Stomach smooth muscle (tissue), 2 donors: ENCODE data around the gene BMPR1A.

Source experiments
- H3K27ac ChIP-seq: one replicate; pipeline ENCODE4 v1.7.0; 2013; ENCODE audit warnings: mild to moderate bottlenecking, low read length, inconsistent platforms
- H3K27me3 ChIP-seq, 2 donors: one replicate each; pipeline ENCODE4 v1.7.0; 2013; ENCODE audit warnings: low read length in 2 of 2; ENCODE audit not compliant: insufficient read depth in 2 of 2, control insufficient read depth in 1 of 2
- H3K36me3 ChIP-seq, 2 donors: one replicate each; pipeline ENCODE4 v1.7.0; 2013; ENCODE audit warnings: low read length in 2 of 2; ENCODE audit not compliant: control insufficient read depth in 2 of 2, insufficient read depth in 2 of 2
- H3K4me1 ChIP-seq: one replicate; pipeline ENCODE4 v1.7.0; 2013; ENCODE audit warnings: low read length; ENCODE audit not compliant: control insufficient read depth, insufficient read depth
- H3K4me3 ChIP-seq, 2 donors: one replicate each; pipeline ENCODE4 v1.7.0; 2013; ENCODE audit warnings: low read length in 2 of 2
- H3K9ac ChIP-seq, 2 donors: one replicate each; pipeline ENCODE4 v1.7.0; 2013; ENCODE audit warnings: low read length in 2 of 2, mild to moderate bottlenecking in 1 of 2
- H3K9me3 ChIP-seq, 2 donors: one replicate each; pipeline ENCODE4 v1.7.0; 2013; ENCODE audit warnings: low read length in 2 of 2; ENCODE audit not compliant: control insufficient read depth in 2 of 2
- donor health status: healthy.
- donor health status: Pancreatic carcinoma.

The BMPR1A gene

GRCh38 chr10:86823565-86823964 is 67.1 kb downstream of the BMPR1A start:
- Histone ChIP-seq H3K9me3 (no peaks in the 10 kb centered on the region), H3K9ac (no peak overlapping the region), H3K27me3 (no peaks in the 10 kb centered on the region), H3K27ac (no peak overlapping the region), H3K4me1 (peaks cover 18% of the 10 kb centered on the region), H3K4me3 (no peak overlapping the region), H3K36me3 (no peaks in the 10 kb centered on the region)

- Histone ChIP-seq H3K9ac (no peak overlapping the region), H3K9me3 (no peaks in the 10 kb centered on the region), H3K4me3 (no peak overlapping the region), H3K4me1 (peaks cover 22% of the 10 kb centered on the region), H3K36me3 (no peaks in the 10 kb centered on the region), H3K27me3 (no peaks in the 10 kb centered on the region), H3K27ac (no peak overlapping the region)
Measured at GRCh38 chr10:86824151-86824550, 67.7 kb downstream of the BMPR1A start.

- no peaks in the 10 kb centered on the region for H3K9me3 ChIP-seq
- no peak overlapping the region for H3K27ac ChIP-seq
- H3K27me3 ChIP-seq = no peaks in the 10 kb centered on the region
- no peak overlapping the region for H3K4me3 ChIP-seq
- no peaks in the 10 kb centered on the region for H3K36me3 ChIP-seq
- peaks cover 34% of the 10 kb centered on the region for H3K4me1 ChIP-seq
- H3K9ac ChIP-seq = no peak overlapping the region
Measured at GRCh38 chr10:86825366-86825765, 68.9 kb downstream of the BMPR1A start.

- Histone ChIP-seq H3K4me3 (no peak overlapping the region), H3K36me3 (no peaks in the 10 kb centered on the region), H3K4me1 (peaks cover 41% of the 10 kb centered on the region), H3K27ac (no peak overlapping the region), H3K9me3 (no peaks in the 10 kb centered on the region), H3K27me3 (no peaks in the 10 kb centered on the region), H3K9ac (no peak overlapping the region)
Measured at GRCh38 chr10:86827639-86828038, 71.2 kb downstream of the BMPR1A start.

GRCh38 chr10:86828145-86828544 is 71.7 kb downstream of the BMPR1A start:
- no peak overlapping the region for H3K27ac ChIP-seq
- no peaks in the 10 kb centered on the region for H3K9me3 ChIP-seq
- H3K36me3 ChIP-seq = no peaks in the 10 kb centered on the region
- no peaks in the 10 kb centered on the region for H3K27me3 ChIP-seq
- no peak overlapping the region for H3K9ac ChIP-seq
- peaks cover 42% of the 10 kb centered on the region for H3K4me1 ChIP-seq
- H3K4me3 ChIP-seq = no peak overlapping the region

- Histone ChIP-seq H3K27me3 (no peaks in the 10 kb centered on the region), H3K36me3 (no peaks in the 10 kb centered on the region), H3K4me1 (peaks cover 33% of the 10 kb centered on the region), H3K27ac (peak overlapping the region; percentile 37), H3K9ac (no peak overlapping the region), H3K9me3 (no peaks in the 10 kb centered on the region), H3K4me3 (no peak overlapping the region)
Measured at GRCh38 chr10:86829472-86829871, 73.1 kb downstream of the BMPR1A start.

- no peaks in the 10 kb centered on the region for H3K9me3 ChIP-seq
- no peak overlapping the region for H3K4me3 ChIP-seq
- no peaks in the 10 kb centered on the region for H3K27me3 ChIP-seq
- H3K4me1 ChIP-seq = peaks cover 35% of the 10 kb centered on the region
- H3K27ac ChIP-seq = peak overlapping the region; percentile 37
- no peaks in the 10 kb centered on the region for H3K36me3 ChIP-seq
- no peak overlapping the region for H3K9ac ChIP-seq
Measured at GRCh38 chr10:86830043-86830591, 73.7 kb downstream of the BMPR1A start.

GRCh38 chr10:86833969-86834368 is 77.5 kb downstream of the BMPR1A start:
- H3K27ac ChIP-seq = no peak overlapping the region

GRCh38 chr10:86836044-86836443 is 79.6 kb downstream of the BMPR1A start:
- H3K9ac ChIP-seq = no peak overlapping the region
- no peaks in the 10 kb centered on the region for H3K9me3 ChIP-seq
- peaks cover 20% of the 10 kb centered on the region for H3K4me1 ChIP-seq
- peaks cover 0 to 6% of the 10 kb centered on the region in 2 donors for H3K36me3 ChIP-seq
- H3K27me3 ChIP-seq = no peaks in the 10 kb centered on the region
- H3K27ac ChIP-seq = no peak overlapping the region
- H3K4me3 ChIP-seq = no peak overlapping the region

More at GRCh38 chr10:86833969-86834368, 77.5 kb downstream of the BMPR1A start:
- Histone ChIP-seq H3K9ac (no peak overlapping the region), H3K9me3 (no peaks in the 10 kb centered on the region), H3K4me3 (no peak overlapping the region), H3K4me1 (peaks cover 40% of the 10 kb centered on the region), H3K36me3 (no peaks in the 10 kb centered on the region), H3K27me3 (no peaks in the 10 kb centered on the region)

GRCh38 chr10:86837663-86838062 is 81.2 kb downstream of the BMPR1A start:
- peaks cover 16% of the 10 kb centered on the region for H3K4me1 ChIP-seq
- no peak overlapping the region for H3K4me3 ChIP-seq
- H3K27me3 ChIP-seq = no peaks in the 10 kb centered on the region
- no peaks in the 10 kb centered on the region for H3K9me3 ChIP-seq
- peaks cover 0 to 8% of the 10 kb centered on the region in 2 donors for H3K36me3 ChIP-seq
- H3K27ac ChIP-seq = no peak overlapping the region
- no peak overlapping the region for H3K9ac ChIP-seq

GRCh38 chr10:86840498-86840897 is 84.1 kb downstream of the BMPR1A start:
- Histone ChIP-seq H3K36me3 (peaks cover 6 to 11% of the 10 kb centered on the region in 2 donors), H3K9me3 (no peaks in the 10 kb centered on the region), H3K27me3 (no peaks in the 10 kb centered on the region), H3K4me3 (no peak overlapping the region), H3K27ac (no peak overlapping the region), H3K9ac (no peak overlapping the region), H3K4me1 (peaks cover 11% of the 10 kb centered on the region)
